Breast epithelium (tissue), 4 donors: Measurements from ENCODE around the gene CHRNA9. TPM values are rescaled to one million over a fixed set of nuclear protein-coding genes. Genes with fewer than 3 reads are reported as not detected.
"Not testable (repeated sequence)": the region's sequence is repeated elsewhere in the genome, so short reads cannot be mapped to it uniquely, and the experiment has no call there.

Experiments
- DNase-seq, 2 donors: peaks; one replicate each; pipeline ENCODE4 v3.0.0-alpha.2; 2019; ENCODE audit warnings: low spot score in 2 of 2
- H3K27ac ChIP-seq, 2 donors: fragments of 200-600 bp; sonication (generic) in 1 of 2; one replicate each; pipeline ENCODE4 v1.5.1; 2016 to 2019; ENCODE audit warnings: mild to moderate bottlenecking in 1 of 2
- H3K27me3 ChIP-seq, 2 donors: fragments of 200-600 bp; sonication (generic) in 1 of 2; one replicate each; pipeline versions ENCODE4 v1.5.1 to v1.6.0; 2017 to 2019; ENCODE audit warnings: control low read depth in 1 of 2, mild to moderate bottlenecking in 1 of 2
- H3K36me3 ChIP-seq: fragments of 200-600 bp; one replicate; pipeline ENCODE4 v1.5.1; 2019
- H3K4me1 ChIP-seq, 2 donors: fragments of 200-600 bp; sonication (generic); one replicate each; pipeline ENCODE4 v1.5.1; 2016 to 2019; ENCODE audit warnings: control low read depth in 1 of 2
- H3K4me3 ChIP-seq, 3 donors: fragments of 200-600 bp; sonication (generic); 1 replicate in 2 of 3; 2 replicates in 1 of 3; pipeline ENCODE4 v1.5.1; 2016 to 2019; ENCODE audit warnings: mild to moderate bottlenecking in 3 of 3, moderate library complexity in 2 of 3
- H3K9me3 ChIP-seq, 2 donors: fragments of 200-600 bp; sonication (generic) in 1 of 2; one replicate each; pipeline ENCODE4 v1.5.1; 2016 to 2019; ENCODE audit warnings: control low read depth in 1 of 2
- CTCF ChIP-seq, 3 donors: fragments of 450-650 bp; IDR thresholded peaks; one replicate each; pipeline ENCODE4 v1.5.1; 2016 to 2017; ENCODE audit warnings: antibody characterized with exemption in 3 of 3, mild to moderate bottlenecking in 3 of 3, moderate library complexity in 3 of 3
- POLR2A ChIP-seq: fragments of 450-650 bp; IDR thresholded peaks from one replicate; pipeline ENCODE4 v1.6.1; 2016; ENCODE audit warnings: antibody characterized with exemption, mild to moderate bottlenecking, moderate library complexity
- POLR2AphosphoS5 ChIP-seq, 3 donors: sonication (generic); formaldehyde crosslinking; IDR thresholded peaks; one replicate each; pipeline ENCODE4 v1.6.1; 2017; ENCODE audit warnings: antibody characterized with exemption in 3 of 3
- intact Hi-C: fragments of 100-400 bp; cut with DNase I; formaldehyde crosslinking; loops from one replicate; pipeline ENCODE4 v1.15.1; 2023; ENCODE audit warnings: low total_unique reads
- total RNA-seq, 3 donors: library from RNA; depleted of rRNA; stranded (reverse); fragments of >200 nt; gene quantifications; one replicate each; pipeline ENCODE4 v1.1.0, GENCODE V29; 2016

The CHRNA9 gene
- total RNA-seq: not detected

DNA sequence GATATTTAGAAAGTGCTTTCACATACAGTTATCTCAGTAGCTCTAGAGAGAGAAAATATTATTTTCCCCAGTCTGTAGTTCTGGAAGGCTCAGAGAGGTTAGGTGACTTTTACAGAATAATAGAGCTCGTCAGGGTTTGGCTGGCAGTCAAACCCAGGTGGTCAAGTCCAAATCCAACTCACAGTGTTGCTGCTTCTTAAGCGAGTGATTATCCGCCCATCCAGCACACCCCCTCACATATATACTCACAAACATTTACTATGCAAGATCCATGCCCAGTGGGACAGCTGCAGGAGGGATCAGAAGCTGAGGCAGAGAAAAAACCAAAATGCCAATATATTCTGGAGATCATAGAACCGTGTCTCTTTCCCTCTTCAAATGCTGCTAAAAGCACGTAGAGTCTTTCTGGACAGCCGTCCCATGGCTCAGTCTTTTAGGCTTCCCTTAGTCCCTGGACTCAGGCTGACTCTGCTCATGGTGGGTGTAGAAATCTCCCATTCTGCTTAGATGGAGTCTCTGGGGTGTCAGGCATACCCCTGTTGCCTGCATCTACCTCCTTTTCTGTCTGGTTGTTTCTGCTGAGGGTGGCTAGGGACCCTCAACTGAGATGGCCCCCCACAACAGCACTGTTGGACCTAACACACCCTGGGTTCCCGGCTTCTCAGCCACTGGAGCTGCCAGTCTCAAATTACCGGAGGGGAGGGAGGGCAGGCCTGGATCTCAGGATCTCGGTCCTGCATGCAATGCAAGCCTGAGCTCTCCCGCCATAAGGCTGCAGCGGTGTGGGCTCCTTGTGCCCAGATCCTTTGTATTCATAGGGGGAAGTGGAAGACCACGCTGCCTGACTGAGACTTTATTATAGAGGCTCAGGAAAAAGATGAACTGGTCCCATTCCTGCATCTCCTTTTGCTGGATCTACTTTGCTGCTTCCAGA, at the start of gene CHRNA9:
CHRNA9 (plus strand) TSS at position 743 of the 934 bp plus-strand sequence; CDS start at position 878, 135 bp downstream.
- no peak within 1 kb of the TSS for H3K4me3 ChIP-seq
- H3K9me3 ChIP-seq: no peaks in the 10 kb centered on the region
- no peaks in the 10 kb centered on the region for H3K4me1 ChIP-seq
- TF ChIP-seq POLR2A (no peak), CTCF (IDR thresholded peaks at IDR 0.05) (no peak), POLR2AphosphoS5 (IDR thresholded peaks at IDR 0.05) (no peak)
- no peaks in the 10 kb centered on the region for H3K27me3 ChIP-seq
- no peaks in the 10 kb centered on the region for H3K36me3 ChIP-seq
- no peak within 1 kb of the TSS for H3K27ac ChIP-seq
- intact Hi-C loops: no loop called here
- DNase-seq: no peak

DNA sequence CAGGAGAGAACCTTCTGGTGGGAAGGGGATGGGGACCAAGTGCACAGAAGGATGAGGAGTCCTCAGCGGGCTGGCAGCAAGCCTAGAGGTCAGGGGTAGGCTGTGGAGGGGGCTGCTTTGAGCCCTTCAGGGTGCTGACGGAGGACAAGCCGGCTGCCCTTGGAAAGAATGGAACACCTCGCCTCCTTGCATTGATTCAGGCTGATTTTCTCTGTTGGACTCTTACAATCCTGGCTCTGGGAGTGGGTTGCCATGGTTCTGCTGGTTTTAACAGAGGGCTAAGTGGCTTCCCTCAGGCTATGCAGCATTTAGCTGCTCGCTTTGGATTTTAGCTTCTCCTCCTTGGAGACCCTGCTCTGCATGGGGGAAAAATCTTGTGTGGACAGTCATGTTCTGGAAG, 49.4 kb upstream of the CHRNA9 start:
- H3K27me3 ChIP-seq: no peaks in the 10 kb centered on the region
- H3K27ac ChIP-seq: no peak overlapping the region
- H3K4me3 ChIP-seq: no peak overlapping the region
- no peaks in the 10 kb centered on the region for H3K4me1 ChIP-seq
- H3K9me3 ChIP-seq: no peaks in the 10 kb centered on the region
- DNase-seq: no peak
- TF ChIP-seq CTCF (IDR thresholded peaks at IDR 0.05) (no peak), POLR2AphosphoS5 (IDR thresholded peaks at IDR 0.05) (no peak), POLR2A (no peak)
- intact Hi-C loops: no loop called here
- no peaks in the 10 kb centered on the region for H3K36me3 ChIP-seq

- no peaks in the 10 kb centered on the region for H3K9me3 ChIP-seq
- no peaks in the 10 kb centered on the region for H3K27me3 ChIP-seq
- intact Hi-C loops: no loop called here
- TF ChIP-seq CTCF (IDR thresholded peaks at IDR 0.05) (no peak), POLR2AphosphoS5 (IDR thresholded peaks at IDR 0.05) (no peak), POLR2A (no peak)
- DNase-seq: no peak
- no peak overlapping the region for H3K4me3 ChIP-seq
- H3K36me3 ChIP-seq: no peaks in the 10 kb centered on the region
- no peak overlapping the region for H3K27ac ChIP-seq
- no peaks in the 10 kb centered on the region for H3K4me1 ChIP-seq
Observed at GRCh38 chr4:40288566-40288965, 46.6 kb upstream of the CHRNA9 start.

GRCh38 chr4:40289366-40290188, 45.6 kb upstream of the CHRNA9 start:
- no peak for DNase-seq

DNA sequence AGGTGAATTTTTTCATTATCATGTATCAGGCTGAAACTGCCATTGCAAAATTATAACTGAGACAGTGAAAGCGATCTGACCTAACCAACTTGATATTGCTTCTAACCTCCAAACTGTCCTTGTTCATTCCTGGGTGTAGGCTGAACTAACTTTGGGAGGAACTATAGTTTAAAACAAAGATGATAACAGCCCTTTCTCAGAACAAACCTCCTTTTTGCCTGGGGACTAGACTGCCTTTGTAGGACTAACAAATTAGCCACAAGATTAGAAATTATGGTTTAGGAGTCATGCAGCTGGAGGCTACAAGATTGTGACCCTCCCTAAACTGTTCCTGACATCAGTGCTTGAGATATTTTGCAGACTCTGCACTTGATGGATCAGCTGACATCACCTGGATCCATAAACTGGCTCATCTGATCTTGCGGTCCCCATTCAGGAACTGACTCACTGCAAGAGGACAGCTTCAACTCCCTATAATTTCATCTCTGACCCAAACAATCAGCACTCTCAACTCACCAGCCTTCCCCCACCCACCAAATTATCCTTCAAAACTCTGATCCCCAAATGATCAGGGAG, 44.4 kb upstream of the CHRNA9 start:
- H3K4me1 ChIP-seq, H3K27ac ChIP-seq, H3K4me3 ChIP-seq, intact Hi-C loops, DNase-seq, H3K27me3 ChIP-seq, H3K36me3 ChIP-seq, H3K9me3 ChIP-seq: not testable (repeated sequence)

More at GRCh38 chr4:40289366-40290188, 45.6 kb upstream of the CHRNA9 start:
- Histone ChIP-seq H3K4me3 (no peak overlapping the region), H3K9me3 (no peaks in the 10 kb centered on the region), H3K27ac (no peak overlapping the region), H3K4me1 (no peaks in the 10 kb centered on the region), H3K36me3 (no peaks in the 10 kb centered on the region), H3K27me3 (no peaks in the 10 kb centered on the region)
- intact Hi-C loops: no loop called here
- TF ChIP-seq POLR2A: no peak
- no peak for TF ChIP-seq POLR2AphosphoS5 (IDR thresholded peaks at IDR 0.05)
- no peak for TF ChIP-seq CTCF (IDR thresholded peaks at IDR 0.05)
